GM08714 (cell line): ENCODE data around the gene KLHL29.

Experiments used
- H3K4me3 ChIP-seq: fragments of 200-500 bp; sonication (Bioruptor generic); 2 replicates; pipeline ENCODE4 v1.5.1; 2014; ENCODE audit warnings: mild to moderate bottlenecking, low read length, inconsistent platforms
- ZNF274 ChIP-seq: IDR thresholded peaks from 2 replicates; pipeline ENCODE4 v1.6.1; 2012; ENCODE audit warnings: mild to moderate bottlenecking, low read depth, low read length

Gene KLHL29

GRCh38 chr2:23584054-23584745, 199.2 kb downstream of the KLHL29 start:
- no peak for TF ChIP-seq ZNF274

GRCh38 chr2:23585273-23586170, 200.5 kb downstream of the KLHL29 start:
- TF ChIP-seq ZNF274 = no peak
- no peak overlapping the region for H3K4me3 ChIP-seq

More at GRCh38 chr2:23584054-23584745, 199.2 kb downstream of the KLHL29 start:
- H3K4me3 ChIP-seq = no peak overlapping the region

- TF ChIP-seq ZNF274 = no peak
These were observed 201.8 kb downstream of the KLHL29 start for GRCh38 chr2:23586741-23587306.

GRCh38 chr2:23587341-23587880, 202.4 kb downstream of the KLHL29 start:
- no peak for TF ChIP-seq ZNF274

More at GRCh38 chr2:23586741-23587306, 201.8 kb downstream of the KLHL29 start:
- H3K4me3 ChIP-seq = no peak overlapping the region

GRCh38 chr2:23588106-23588505, 203.1 kb downstream of the KLHL29 start:
- no peak overlapping the region for H3K4me3 ChIP-seq
- no peak for TF ChIP-seq ZNF274

More at GRCh38 chr2:23587341-23587880, 202.4 kb downstream of the KLHL29 start:
- H3K4me3 ChIP-seq = no peak overlapping the region

- H3K4me3 ChIP-seq = no peak overlapping the region
- TF ChIP-seq ZNF274 = no peak
These were observed 203.7 kb downstream of the KLHL29 start for GRCh38 chr2:23588508-23589201.

GRCh38 chr2:23589220-23589647, 204.3 kb downstream of the KLHL29 start:
- no peak overlapping the region for H3K4me3 ChIP-seq
- no peak for TF ChIP-seq ZNF274

GRCh38 chr2:23589739-23590138, 204.8 kb downstream of the KLHL29 start:
- H3K4me3 ChIP-seq = no peak overlapping the region
- no peak for TF ChIP-seq ZNF274

- no peak overlapping the region for H3K4me3 ChIP-seq
These were observed 205.4 kb downstream of the KLHL29 start for GRCh38 chr2:23590241-23590869.

GRCh38 chr2:23591111-23591510, 206.1 kb downstream of the KLHL29 start:
- no peak overlapping the region for H3K4me3 ChIP-seq
- TF ChIP-seq ZNF274 = no peak

More at GRCh38 chr2:23590241-23590869, 205.4 kb downstream of the KLHL29 start:
- no peak for TF ChIP-seq ZNF274

- no peak for TF ChIP-seq ZNF274
- no peak overlapping the region for H3K4me3 ChIP-seq
These were observed 207.2 kb downstream of the KLHL29 start for GRCh38 chr2:23592061-23592685.

- H3K4me3 ChIP-seq = no peak overlapping the region
- no peak for TF ChIP-seq ZNF274
These were observed 208.1 kb downstream of the KLHL29 start for GRCh38 chr2:23592898-23593751.
